ENCODE measurements around the gene PNRC1.

GRCh38 chr6:89117211-89118108, 36.9 kb downstream of the PNRC1 start, which contains the start of gene SRSF12:
- TF ChIP-seq CTCF (IDR thresholded peaks at IDR 0.05 in 8 of 11, conservative IDR thresholded peaks at IDR 0.05 in 3 of 11) = no peak
- no peak for TF ChIP-seq POLR2A (IDR thresholded peaks at IDR 0.05)
- peak in 2 of 3 donors; percentile 30 to 63 for TF ChIP-seq POLR2AphosphoS5 (IDR thresholded peaks at IDR 0.05)
